G401.6 (cell line): ENCODE results near the gene HSD11B1L.
"Not testable (repeated sequence)": the region's sequence is repeated elsewhere in the genome, so short reads cannot be mapped to it uniquely, and the experiment has no call there.

ENCODE experiments used
- FAIRE-seq: peaks from 2 replicates; lab custom pipeline; 2012; peaks lifted over from hg19 to GRCh38; lab: Jason Lieb, UNC

HSD11B1L gene

GRCh38 chr19:5687360-5688198 is 6.8 kb downstream of the HSD11B1L start:
- no peak for FAIRE-seq

- FAIRE-seq: not testable (repeated sequence)
Observed at GRCh38 chr19:5688262-5688881, 7.5 kb downstream of the HSD11B1L start.

- peak; percentile 65 for FAIRE-seq
Observed at GRCh38 chr19:5690125-5690954, 9.5 kb downstream of the HSD11B1L start, which contains the start of gene RPL36. Gene RPL36 (plus strand): TSS chr19:5690295. CDS start chr19:5690508, 213 bp downstream.

GRCh38 chr19:5690955-5691821 is 10.4 kb downstream of the HSD11B1L start:
- no peak for FAIRE-seq

- no peak for FAIRE-seq
Observed at GRCh38 chr19:5691822-5692722, 11.2 kb downstream of the HSD11B1L start.

GRCh38 chr19:5692723-5693194 is 11.9 kb downstream of the HSD11B1L start:
- peak; percentile 87 for FAIRE-seq

GRCh38 chr19:5693195-5694166 is 12.7 kb downstream of the HSD11B1L start:
- FAIRE-seq: no peak

GRCh38 chr19:5694167-5694955 is 13.5 kb downstream of the HSD11B1L start:
- FAIRE-seq: no peak

- no peak for FAIRE-seq
Observed at GRCh38 chr19:5694956-5695648, 14.3 kb downstream of the HSD11B1L start.

GRCh38 chr19:5695649-5696195 is 14.9 kb downstream of the HSD11B1L start:
- FAIRE-seq: no peak

GRCh38 chr19:5696196-5697021 is 15.6 kb downstream of the HSD11B1L start:
- FAIRE-seq: no peak

GRCh38 chr19:5697022-5697889 is 16.4 kb downstream of the HSD11B1L start:
- no peak for FAIRE-seq

GRCh38 chr19:5697890-5698634 is 17.2 kb downstream of the HSD11B1L start:
- FAIRE-seq: peak; percentile 17

GRCh38 chr19:5698635-5699422 is 18.0 kb downstream of the HSD11B1L start:
- FAIRE-seq: no peak
